CD4-positive, CD25-positive, alpha-beta regulatory T cell (primary cell): ENCODE data around the gene FBRS. TPM values are rescaled to one million over a fixed set of nuclear protein-coding genes. Genes with fewer than 3 reads are reported as not detected.
A peak's percentile ranks its signal among the peaks of the same experiment; 100 is the strongest.

ENCODE experiments used
- ATAC-seq, 2 donors: fragments of 150-1000 bp; cut with Tn5 transposase; one replicate each; pipeline ENCODE4 v1.10.0; 2021; ENCODE audit warnings: low read depth in 2 of 2, moderate number of reproducible peaks in 2 of 2, moderate library complexity in 1 of 2
- DNase-seq, 3 donors: peaks; one replicate each; pipeline versions ENCODE4 v3.0.0 to v3.0.0-alpha.2; 2012 to 2022; ENCODE audit warnings: mixed read lengths in 1 of 3
- H3K27ac ChIP-seq: one replicate; pipeline ENCODE4 v1.7.0; 2013; ENCODE audit warnings: mild to moderate bottlenecking, low read length; ENCODE audit not compliant: insufficient read depth, poor library complexity, severe bottlenecking
- H3K27me3 ChIP-seq: one replicate; pipeline ENCODE4 v1.7.0; 2013; ENCODE audit warnings: low read length; ENCODE audit not compliant: control insufficient read depth, insufficient read depth
- H3K36me3 ChIP-seq: one replicate; pipeline ENCODE4 v1.7.0; 2013; ENCODE audit warnings: mild to moderate bottlenecking, low read length, moderate library complexity; ENCODE audit not compliant: control insufficient read depth, insufficient read depth
- H3K4me1 ChIP-seq: 2 replicates; pipeline ENCODE4 v1.7.0; 2013; ENCODE audit warnings: mild to moderate bottlenecking, low read length; ENCODE audit not compliant: insufficient read depth, control insufficient read depth, poor library complexity, severe bottlenecking
- H3K4me3 ChIP-seq: one replicate; pipeline ENCODE4 v1.7.0; 2013; ENCODE audit warnings: low read depth, mild to moderate bottlenecking, low read length, moderate library complexity
- H3K9me3 ChIP-seq, 2 experiments: 1 replicate in 1 of 2; 2 replicates in 1 of 2; pipeline ENCODE4 v1.7.0; 2013; ENCODE audit warnings: low read length in 2 of 2, mild to moderate bottlenecking in 1 of 2, moderate library complexity in 1 of 2; ENCODE audit not compliant: control insufficient read depth in 2 of 2
- H3K27ac Mint-ChIP-seq, 3 donors: one replicate each; pipeline ENCODE4 v1.8.0; 2020 to 2022; ENCODE audit warnings: mild to moderate bottlenecking in 3 of 3, mixed read lengths in 3 of 3, moderate library complexity in 2 of 3
- H3K27me3 Mint-ChIP-seq: one replicate; pipeline ENCODE4 v1.8.0; 2022; ENCODE audit warnings: mild to moderate bottlenecking, mixed read lengths
- H3K36me3 Mint-ChIP-seq: one replicate; pipeline ENCODE4 v1.8.0; 2020; ENCODE audit warnings: mixed read lengths
- H3K4me1 Mint-ChIP-seq, 4 donors: one replicate each; pipeline ENCODE4 v1.8.0; 2020 to 2022; ENCODE audit warnings: mixed read lengths in 4 of 4, mild to moderate bottlenecking in 1 of 4
- H3K4me3 Mint-ChIP-seq, 4 donors: one replicate each; pipeline ENCODE4 v1.8.0; 2020 to 2022; ENCODE audit warnings: mild to moderate bottlenecking in 4 of 4, mixed read lengths in 4 of 4, moderate library complexity in 3 of 4
- H3K9me3 Mint-ChIP-seq, 7 donors: one replicate each; pipeline ENCODE4 v1.8.0; 2020 to 2022; ENCODE audit warnings: mixed read lengths in 7 of 7, mild to moderate bottlenecking in 3 of 7, moderate library complexity in 2 of 7
- polyA plus RNA-seq, 4 donors: library from polyadenylated mRNA; unstranded; fragments of 300-500 nt; fragmentation: Illumina TruSeq; gene quantifications; one replicate each; pipeline ENCODE4 v1.2.3, GENCODE V29; 2021
- total RNA-seq: library from RNA; stranded (reverse); gene quantifications from one replicate; pipeline ENCODE4 v1.2.3, GENCODE V29; 2022

Gene FBRS
- total and polyA plus RNA-seq, 5 donors from 2014 or later: 2.3 to 179 (median 3.3) TPM

- peaks cover 16% of the 10 kb centered on the region for H3K4me1 ChIP-seq
- no peaks in the 10 kb centered on the region for H3K9me3 Mint-ChIP-seq
Measured at GRCh38 chr16:30649725-30650368, 8.4 kb upstream of the FBRS start.

GRCh38 chr16:30650369-30651123 lies 7.7 kb upstream of the FBRS start, which contains the start of gene PRR14:
TSS of gene PRR14 (plus strand) at chr16:30650960. CDS start at chr16:30651646, 686 bp downstream.
- H3K36me3 Mint-ChIP-seq: peaks cover 5% of the 10 kb centered on the region
- Histone ChIP-seq H3K4me3 (peak within 1 kb of the TSS; percentile 89), H3K27ac (peak within 1 kb of the TSS; percentile 96), H3K9me3 (no peaks in the 10 kb centered on the region), H3K36me3 (peaks cover 30% of the 10 kb centered on the region), H3K4me1 (peaks cover 16% of the 10 kb centered on the region), H3K27me3 (no peaks in the 10 kb centered on the region)
- H3K27ac Mint-ChIP-seq: peak within 1 kb of the TSS; percentile 98 to 100 (median 100)
- DNase-seq: peak; percentile 98 to 100 (median 98)
- H3K27me3 Mint-ChIP-seq: peaks cover 12% of the 10 kb centered on the region
- ATAC-seq: peak; percentile 90 to 91
- H3K9me3 Mint-ChIP-seq: no peaks in the 10 kb centered on the region
- peak within 1 kb of the TSS; percentile 90 to 100 (median 100) for H3K4me3 Mint-ChIP-seq
- H3K4me1 Mint-ChIP-seq: peaks cover 0 to 27% (median 17%) of the 10 kb centered on the region in 4 donors

More at GRCh38 chr16:30649725-30650368, 8.4 kb upstream of the FBRS start:
- H3K9me3 ChIP-seq: no peaks in the 10 kb centered on the region
- peaks cover 23% of the 10 kb centered on the region for H3K36me3 ChIP-seq
- Mint-ChIP-seq H3K27ac (peak overlapping the region; percentile 98 to 100 (median 100)), H3K4me1 (peaks cover 0 to 27% (median 15%) of the 10 kb centered on the region in 4 donors), H3K27me3 (peaks cover 12% of the 10 kb centered on the region), H3K4me3 (peak overlapping the region; percentile 90 to 100 (median 100)), H3K36me3 (peaks cover 3% of the 10 kb centered on the region)
- ATAC-seq (no peak), DNase-seq (no peak)
- H3K27ac ChIP-seq: peak overlapping the region; percentile 96
- H3K4me3 ChIP-seq: peak overlapping the region; percentile 71
- H3K27me3 ChIP-seq: no peaks in the 10 kb centered on the region

GRCh38 chr16:30651124-30652004 lies 6.9 kb upstream of the FBRS start:
- Mint-ChIP-seq H3K27me3 (peaks cover 12% of the 10 kb centered on the region), H3K27ac (peak overlapping the region; percentile 98 to 100 (median 100)), H3K4me1 (peaks cover 0 to 31% (median 17%) of the 10 kb centered on the region in 4 donors), H3K9me3 (no peaks in the 10 kb centered on the region), H3K4me3 (peak overlapping the region; percentile 90 to 100 (median 100)), H3K36me3 (peaks cover 9% of the 10 kb centered on the region)
- peak; percentile 63 to 84 (median 73) for DNase-seq
- ATAC-seq: peak; percentile 47 to 56
- Histone ChIP-seq H3K4me1 (peaks cover 16% of the 10 kb centered on the region), H3K9me3 (no peaks in the 10 kb centered on the region), H3K36me3 (peaks cover 38% of the 10 kb centered on the region), H3K4me3 (peak overlapping the region; percentile 89), H3K27ac (peak overlapping the region; percentile 96), H3K27me3 (no peaks in the 10 kb centered on the region)

DNA sequence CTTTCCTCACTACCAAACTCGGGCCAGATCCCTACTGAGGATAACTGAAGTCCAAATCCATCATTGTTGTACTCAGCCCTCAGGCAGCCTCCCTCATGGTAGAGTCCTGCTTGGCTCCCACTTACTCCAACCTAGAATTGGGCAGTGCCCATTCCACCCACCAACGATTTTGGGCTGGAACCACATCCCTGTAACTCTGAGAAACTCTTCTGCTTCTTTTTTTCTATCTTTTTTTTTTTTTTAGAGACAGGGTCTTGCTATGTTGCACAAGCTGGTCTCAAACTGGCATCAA lies 6.3 kb upstream of the FBRS start:
- Mint-ChIP-seq H3K27ac (peak overlapping the region; percentile 90 to 91 (median 91)), H3K4me1 (peaks cover 0 to 37% (median 18%) of the 10 kb centered on the region in 4 donors), H3K9me3 (no peaks in the 10 kb centered on the region), H3K36me3 (peaks cover 10% of the 10 kb centered on the region), H3K27me3 (peaks cover 12% of the 10 kb centered on the region), H3K4me3 (peak overlapping the region; percentile 83 to 96 (median 89))
- DNase-seq: peak in 1 of 3 donors; percentile 15
- no peak for ATAC-seq
- H3K4me1 ChIP-seq: peaks cover 19% of the 10 kb centered on the region
- peaks cover 39% of the 10 kb centered on the region for H3K36me3 ChIP-seq
- no peaks in the 10 kb centered on the region for H3K27me3 ChIP-seq
- no peaks in the 10 kb centered on the region for H3K9me3 ChIP-seq
- peak overlapping the region; percentile 96 for H3K27ac ChIP-seq
- H3K4me3 ChIP-seq: peak overlapping the region; percentile 57

DNA sequence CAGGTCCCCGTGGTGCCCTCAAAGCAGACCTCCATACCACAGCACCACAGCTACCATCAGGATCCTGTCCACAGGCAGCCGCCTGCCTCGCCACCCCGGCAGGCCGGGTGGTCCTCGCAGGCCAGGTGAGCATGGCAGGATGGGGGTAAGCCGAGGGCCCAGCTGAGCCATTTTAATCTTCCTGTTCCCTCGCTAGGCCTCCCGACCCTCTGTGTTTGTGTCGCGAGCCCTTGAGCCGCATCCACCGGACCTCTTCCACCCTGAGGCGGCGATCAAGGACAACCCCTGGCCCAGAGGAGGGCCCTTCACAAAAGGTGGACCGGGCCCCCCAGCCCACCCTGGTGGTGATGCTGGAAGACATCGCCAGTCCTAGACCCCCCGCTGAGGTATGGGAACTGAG lies 5.5 kb upstream of the FBRS start:
- no peaks in the 10 kb centered on the region for H3K27me3 ChIP-seq
- Mint-ChIP-seq H3K4me3 (peak overlapping the region; percentile 83 to 91 (median 89)), H3K27me3 (peaks cover 12% of the 10 kb centered on the region), H3K27ac (peak overlapping the region in 2 of 3 donors; percentile 90 to 91), H3K4me1 (peaks cover 0 to 44% (median 22%) of the 10 kb centered on the region in 4 donors), H3K36me3 (peaks cover 10% of the 10 kb centered on the region), H3K9me3 (no peaks in the 10 kb centered on the region)
- peak overlapping the region; percentile 96 for H3K27ac ChIP-seq
- H3K9me3 ChIP-seq: no peaks in the 10 kb centered on the region
- H3K4me1 ChIP-seq: peaks cover 26% of the 10 kb centered on the region
- DNase-seq (no peak), ATAC-seq (no peak)
- no peak overlapping the region for H3K4me3 ChIP-seq
- H3K36me3 ChIP-seq: peaks cover 39% of the 10 kb centered on the region

DNA sequence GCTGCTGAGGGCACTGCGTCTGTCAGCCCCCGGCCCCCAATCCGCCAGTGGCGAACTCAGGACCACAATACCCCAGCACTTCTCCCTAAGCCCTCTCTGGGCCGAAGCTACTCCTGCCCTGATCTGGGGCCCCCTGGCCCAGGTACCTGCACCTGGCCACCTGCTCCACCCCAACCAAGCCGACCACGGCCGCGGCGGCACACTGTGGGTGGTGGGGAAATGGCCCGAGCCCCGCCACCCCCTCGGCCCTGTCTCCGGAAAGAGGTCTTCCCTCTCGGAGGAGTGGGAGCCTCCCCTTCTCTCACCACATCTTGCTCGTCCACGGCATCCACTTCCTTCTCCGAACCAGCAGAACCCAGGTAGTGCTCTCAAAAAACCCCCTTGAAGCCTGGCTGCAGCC lies 3.4 kb upstream of the FBRS start:
- peaks cover 31% of the 10 kb centered on the region for H3K4me1 ChIP-seq
- H3K27ac Mint-ChIP-seq: no peak overlapping the region
- peaks cover 9% of the 10 kb centered on the region for H3K27me3 Mint-ChIP-seq
- no peaks in the 10 kb centered on the region for H3K9me3 ChIP-seq
- no peak overlapping the region for H3K27ac ChIP-seq
- DNase-seq (no peak), ATAC-seq (no peak)
- peaks cover 39% of the 10 kb centered on the region for H3K36me3 ChIP-seq
- H3K36me3 Mint-ChIP-seq: peaks cover 10% of the 10 kb centered on the region
- no peaks in the 10 kb centered on the region for H3K9me3 Mint-ChIP-seq
- no peak overlapping the region for H3K4me3 ChIP-seq
- H3K27me3 ChIP-seq: no peaks in the 10 kb centered on the region
- H3K4me3 Mint-ChIP-seq: peak overlapping the region in 1 of 4 donors; percentile 16
- H3K4me1 Mint-ChIP-seq: peaks cover 0 to 42% (median 22%) of the 10 kb centered on the region in 4 donors

GRCh38 chr16:30655815-30656347 lies 2.4 kb upstream of the FBRS start:
- DNase-seq (no peak), ATAC-seq (no peak)
- Mint-ChIP-seq H3K36me3 (peaks cover 13% of the 10 kb centered on the region), H3K27ac (peak overlapping the region in 1 of 3 donors; percentile 33), H3K9me3 (no peaks in the 10 kb centered on the region), H3K4me1 (peaks cover 4 to 40% (median 20%) of the 10 kb centered on the region in 4 donors), H3K4me3 (peak overlapping the region in 2 of 4 donors; percentile 15 to 72), H3K27me3 (no peaks in the 10 kb centered on the region)
- H3K4me3 ChIP-seq: no peak overlapping the region
- H3K27ac ChIP-seq: no peak overlapping the region
- H3K36me3 ChIP-seq: peaks cover 39% of the 10 kb centered on the region
- H3K4me1 ChIP-seq: peaks cover 37% of the 10 kb centered on the region
- no peaks in the 10 kb centered on the region for H3K9me3 ChIP-seq
- H3K27me3 ChIP-seq: no peaks in the 10 kb centered on the region
